ENCODE results near the gene ZKSCAN2.

Gene ZKSCAN2

GRCh38 chr16:25257470-25257955 is at the start of gene ZKSCAN2:
Gene ZKSCAN2, minus strand, starts transcription at chr16:25257845. Its CDS starts 718 bp downstream, at chr16:25257127.
- DNase-seq (ENCODE audit: low read depth) = peak; percentile 86

GRCh38 chr16:25299792-25300590 is 42.3 kb upstream of the ZKSCAN2 start:
- DNase-seq (ENCODE audit: low read depth) = no peak

- DNase-seq (ENCODE audit: low read depth) = no peak
Measured at GRCh38 chr16:25298165-25298872, 40.7 kb upstream of the ZKSCAN2 start.

DNA sequence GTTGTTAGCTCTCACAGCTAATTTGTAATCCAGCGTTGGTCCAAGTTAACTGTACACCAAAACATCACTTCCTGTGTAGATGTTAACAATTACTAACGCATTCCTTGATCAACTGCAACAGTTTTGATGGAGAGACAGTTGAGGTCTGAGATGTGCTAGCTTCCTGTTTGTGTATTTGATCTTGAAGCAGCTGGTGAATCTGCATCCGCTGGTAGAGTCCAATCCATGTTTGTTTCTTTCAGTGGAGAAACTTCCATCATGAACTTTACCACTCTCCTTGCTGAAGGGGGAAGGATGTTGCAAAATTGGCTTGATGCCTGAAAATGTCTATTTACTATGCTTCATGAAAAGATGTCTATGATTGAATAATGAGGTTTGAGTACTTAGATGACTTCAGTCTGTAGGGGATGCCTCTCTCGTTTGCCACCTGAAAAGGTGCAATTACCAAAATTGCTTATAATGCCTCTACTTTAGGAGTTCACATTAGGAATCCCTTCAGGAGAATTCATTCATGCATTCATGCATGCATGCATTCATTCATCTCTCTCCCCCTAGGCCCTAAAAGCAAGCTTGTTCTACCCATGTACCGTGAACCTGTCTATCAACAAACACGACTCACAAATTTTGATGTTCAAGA is 39.6 kb upstream of the ZKSCAN2 start:
- no peak for DNase-seq (ENCODE audit: low read depth)

- DNase-seq (ENCODE audit: low read depth) = no peak
Measured at GRCh38 chr16:25291580-25291979, 33.9 kb upstream of the ZKSCAN2 start.

GRCh38 chr16:25289466-25289865 is 31.8 kb upstream of the ZKSCAN2 start:
- DNase-seq (ENCODE audit: low read depth) = no peak

DNA sequence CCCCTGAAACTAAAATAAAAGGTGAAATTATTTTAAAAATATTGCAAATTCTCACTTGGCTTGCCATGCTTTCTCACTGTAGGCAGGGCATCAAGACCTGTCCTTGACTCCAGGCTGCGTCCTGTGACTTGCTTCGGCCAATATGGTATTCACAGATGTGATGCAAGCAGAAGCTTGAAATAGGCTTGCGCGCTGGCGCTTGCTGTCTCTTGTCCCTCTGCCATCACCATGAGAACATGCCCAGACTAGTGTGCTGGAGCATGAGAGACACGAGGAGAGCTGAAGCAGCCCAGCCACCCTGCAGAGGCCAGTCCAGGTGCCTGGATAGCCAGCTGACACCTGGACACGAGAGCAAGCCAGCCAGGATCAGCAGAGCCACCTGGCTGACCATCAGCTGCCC is 21.8 kb upstream of the ZKSCAN2 start:
- DNase-seq (ENCODE audit: low read depth) = no peak

GRCh38 chr16:25271421-25271820 is 13.8 kb upstream of the ZKSCAN2 start:
- no peak for DNase-seq (ENCODE audit: low read depth)

- no peak for DNase-seq (ENCODE audit: low read depth)
Measured at GRCh38 chr16:25270577-25270976, 12.9 kb upstream of the ZKSCAN2 start.

- no peak for DNase-seq (ENCODE audit: low read depth)
Measured at GRCh38 chr16:25269879-25270278, 12.2 kb upstream of the ZKSCAN2 start.

DNA sequence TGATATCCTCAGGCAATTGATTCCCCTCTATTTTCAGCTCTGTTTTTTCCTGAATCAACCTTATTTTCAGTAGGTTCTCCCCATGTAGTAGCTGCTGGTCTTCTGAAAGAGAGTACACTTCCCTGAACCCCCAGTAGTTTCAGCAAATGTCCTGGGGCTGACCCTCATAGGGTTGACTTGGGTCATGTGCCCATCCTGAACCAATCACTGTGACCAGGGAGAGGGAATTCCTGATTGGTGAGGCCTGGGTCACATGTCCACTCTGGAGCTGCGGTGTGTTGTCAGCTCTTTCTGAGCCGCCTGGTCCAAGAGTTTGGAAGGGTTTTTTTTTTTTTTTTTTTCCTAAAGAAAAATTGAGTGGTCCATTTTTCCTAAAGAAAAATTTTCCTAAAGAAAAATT is 8.3 kb upstream of the ZKSCAN2 start:
- no peak for DNase-seq (ENCODE audit: low read depth)

GRCh38 chr16:25264597-25264996 is 7.0 kb upstream of the ZKSCAN2 start:
- peak; percentile 22 for DNase-seq (ENCODE audit: low read depth)

DNA sequence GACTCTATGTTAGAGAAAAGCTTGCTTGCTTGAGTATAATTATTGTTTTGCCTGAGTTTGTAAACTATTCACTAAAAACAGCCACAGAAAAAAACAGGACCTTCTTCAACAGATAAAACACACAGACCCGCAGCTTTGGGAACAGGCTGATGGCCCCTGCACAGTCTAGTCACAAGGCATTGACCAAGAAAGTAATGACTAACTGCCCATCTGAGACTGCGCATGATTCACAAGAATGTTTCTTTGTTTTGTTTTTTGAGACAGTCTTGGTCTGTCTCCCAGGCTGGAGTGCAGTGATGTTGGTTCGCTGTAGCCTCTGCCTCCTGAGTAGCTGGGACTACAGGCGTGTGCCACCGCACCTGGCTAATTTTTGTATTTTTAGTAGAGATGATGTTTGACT is 2.8 kb upstream of the ZKSCAN2 start:
- peak; percentile 14 for DNase-seq (ENCODE audit: low read depth)

DNA sequence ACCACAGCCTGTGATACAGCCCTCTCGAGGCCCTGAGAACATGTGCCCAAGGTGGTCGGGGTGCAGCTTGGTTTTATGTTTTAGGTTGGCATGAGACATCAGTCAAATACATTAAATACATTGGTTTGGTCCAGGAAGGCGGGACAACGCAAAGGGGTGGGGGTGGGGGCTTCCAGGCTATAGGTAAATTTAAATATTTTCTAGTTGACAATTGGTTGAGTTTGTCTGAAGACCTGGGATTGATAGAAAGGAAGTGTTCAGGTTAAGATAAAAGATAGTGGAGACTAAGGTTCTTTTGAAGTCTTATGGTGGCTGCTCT is 1.2 kb upstream of the ZKSCAN2 start:
- DNase-seq (ENCODE audit: low read depth) = no peak

DNA sequence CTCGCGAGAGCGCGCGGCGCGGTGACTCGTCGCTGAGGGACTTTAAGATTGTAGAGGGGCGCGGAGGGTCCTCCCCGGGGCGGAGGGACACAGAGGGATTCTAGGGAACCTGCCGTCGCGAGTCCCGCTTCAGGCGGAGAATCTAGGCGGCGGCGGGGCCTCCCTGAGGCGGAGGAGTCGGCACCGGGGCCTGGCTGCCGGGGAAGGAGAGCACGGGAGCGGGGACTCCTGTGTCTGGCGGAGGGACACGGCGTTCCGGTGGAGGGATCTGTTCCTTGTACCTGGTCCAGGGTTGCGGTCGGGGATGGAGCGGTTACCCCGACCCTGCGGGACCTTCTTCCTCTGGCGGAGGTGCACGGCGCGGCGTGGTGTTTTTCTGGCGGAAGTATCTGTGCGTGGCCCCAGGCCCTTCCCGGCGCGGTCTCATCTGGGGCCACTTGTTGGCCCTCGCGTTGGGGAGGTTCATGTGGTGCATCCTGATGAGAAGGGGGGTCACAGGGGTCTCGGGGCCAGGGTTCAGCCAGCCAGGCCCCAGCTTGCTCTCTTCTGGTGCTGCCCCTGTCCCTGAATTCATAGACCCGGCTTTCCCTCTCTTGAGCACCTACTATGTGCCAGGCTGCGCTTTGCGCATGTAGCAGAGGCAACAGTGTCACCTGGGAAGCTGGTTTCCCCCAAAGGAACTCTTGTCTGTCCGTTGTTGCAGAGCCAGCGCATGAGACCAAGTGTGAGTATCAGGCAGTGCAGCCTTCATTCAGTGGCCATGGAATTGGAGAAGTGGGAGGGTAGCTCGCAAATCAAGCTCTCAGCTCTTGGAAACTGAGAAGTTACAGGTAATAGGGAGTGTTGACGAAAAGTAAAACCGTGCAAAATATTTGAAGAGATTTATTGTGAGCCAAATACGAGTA is 563 bp upstream of the ZKSCAN2 start:
- DNase-seq (ENCODE audit: low read depth) = peak; percentile 90

DNA sequence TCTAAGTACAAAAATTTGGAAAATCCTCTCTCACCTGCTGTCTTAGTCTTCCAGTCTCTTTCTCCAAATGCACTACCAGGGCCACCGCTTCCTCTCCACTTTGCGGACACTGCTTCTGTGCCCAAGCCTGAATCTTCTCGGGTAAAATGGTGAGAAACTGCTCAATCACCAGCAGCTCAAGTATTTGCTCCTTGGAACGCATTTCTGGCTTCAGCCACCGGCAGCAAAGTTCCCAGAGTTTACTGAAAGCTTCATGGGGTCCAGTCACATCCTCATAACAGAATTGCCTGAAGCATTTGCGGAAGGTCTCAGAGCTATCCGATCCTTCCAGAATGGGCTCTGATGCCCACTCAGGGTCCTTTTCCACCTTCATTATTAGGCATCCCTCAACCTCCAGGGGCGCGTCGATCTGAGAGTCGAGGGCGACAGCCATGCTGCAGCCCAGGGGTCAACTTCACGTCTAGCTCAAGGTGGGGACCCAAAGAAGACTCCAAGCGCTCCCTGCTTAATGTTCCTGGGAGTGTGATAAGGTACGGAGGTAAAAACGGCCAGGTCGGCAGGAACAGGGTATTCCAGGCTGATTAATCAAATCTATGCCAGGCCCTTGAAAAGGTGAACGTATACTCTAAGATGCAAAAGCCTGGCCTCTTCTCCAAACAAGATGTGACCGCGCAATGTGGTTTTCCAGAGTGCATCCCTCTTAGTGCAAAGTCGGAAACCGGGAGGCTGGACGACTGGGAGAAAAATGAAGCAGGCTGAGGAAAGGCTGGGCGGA is 763 bp downstream of the ZKSCAN2 start:
- DNase-seq (ENCODE audit: low read depth) = no peak

DNA sequence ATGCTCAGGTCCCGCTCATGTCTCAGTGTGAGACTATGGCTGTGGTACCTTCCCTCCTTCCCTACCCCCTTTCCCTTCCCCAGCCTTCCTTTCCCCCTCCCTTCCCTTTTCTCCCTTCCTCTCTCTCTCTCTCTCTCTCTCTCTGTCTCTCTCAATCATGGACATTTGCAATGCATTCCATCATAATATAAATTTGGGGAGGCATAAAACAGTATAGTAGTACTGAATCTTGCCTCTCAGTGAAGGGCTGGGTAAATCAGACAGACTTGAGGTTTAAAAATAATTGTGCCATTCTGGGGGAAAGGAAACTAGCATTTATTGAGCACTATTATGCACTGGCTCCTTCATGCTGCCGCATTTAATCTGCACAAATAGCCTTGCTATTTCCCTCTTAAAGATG is 4.3 kb downstream of the ZKSCAN2 start:
- DNase-seq (ENCODE audit: low read depth) = no peak

- no peak for DNase-seq (ENCODE audit: low read depth)
Measured at GRCh38 chr16:25250467-25250866, 7.2 kb downstream of the ZKSCAN2 start.

DNA sequence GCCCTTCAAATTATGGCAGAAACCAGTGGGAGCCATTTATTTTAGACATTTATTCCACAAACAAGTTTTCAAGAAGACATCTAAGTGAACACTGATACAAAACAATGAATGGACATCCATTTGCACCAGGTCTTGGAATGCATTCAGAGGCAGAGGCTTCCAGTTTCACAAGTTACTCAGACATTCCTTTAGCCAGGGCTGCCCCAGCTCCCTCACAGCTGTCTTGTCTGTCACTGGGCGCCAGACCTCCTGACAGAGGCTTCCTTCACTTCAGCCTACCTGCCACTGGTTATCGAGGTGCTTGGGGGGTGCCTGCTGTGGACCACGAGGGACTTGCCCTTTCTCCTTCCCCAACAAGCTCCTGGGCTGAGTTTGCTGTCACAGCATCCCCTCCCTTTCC is 21.7 kb downstream of the ZKSCAN2 start:
- DNase-seq (ENCODE audit: low read depth) = no peak

- no peak for DNase-seq (ENCODE audit: low read depth)
Measured at GRCh38 chr16:25228372-25228771, 29.3 kb downstream of the ZKSCAN2 start.

DNA sequence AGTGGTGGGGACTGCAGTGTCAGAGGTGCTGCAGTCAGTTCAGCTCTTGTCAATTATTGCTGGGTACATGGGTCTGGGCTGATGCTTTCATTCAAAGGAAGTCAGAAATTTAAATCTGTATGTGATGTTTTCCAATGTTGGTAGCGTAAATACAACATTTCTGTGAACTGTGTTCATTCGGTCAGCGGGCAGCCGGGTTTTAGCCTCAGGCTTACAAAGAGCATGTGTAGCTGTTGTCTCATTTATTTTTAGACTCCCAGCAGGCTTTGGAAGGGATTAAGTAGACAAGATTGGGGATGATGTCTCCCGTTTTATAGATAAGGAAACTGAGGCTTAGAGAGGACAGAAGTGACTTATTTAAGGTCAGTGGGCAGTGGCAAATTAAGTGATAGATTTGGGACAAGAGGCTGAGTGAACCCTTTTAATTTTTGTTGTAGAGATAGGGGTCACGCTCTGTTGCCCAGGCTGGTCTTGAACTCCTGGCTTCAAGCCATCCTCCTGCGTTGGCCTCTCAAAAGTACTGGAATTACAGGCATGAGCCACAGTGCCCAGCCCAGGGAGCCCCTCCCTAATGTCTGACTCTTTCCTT is 32.8 kb downstream of the ZKSCAN2 start:
- no peak for DNase-seq (ENCODE audit: low read depth)
